MG63 (cell line): ENCODE measurements around the gene PPM1N. TPM values are rescaled to one million over a fixed set of nuclear protein-coding genes. Genes with fewer than 3 reads are reported as not detected.

ENCODE experiments used
- DNase-seq: peaks from one replicate; pipeline ENCODE4 v3.0.0-alpha.2; 2020
- H3K27me3 ChIP-seq: fragments of 250-450 bp; sonication (Bioruptor Pico); 2 replicates; pipeline ENCODE4 v1.5.1; 2020; ENCODE audit warnings: mild to moderate bottlenecking, moderate library complexity
- H3K36me3 ChIP-seq: fragments of 250-450 bp; sonication (Bioruptor Pico); 2 replicates; pipeline ENCODE4 v1.5.1; 2020; ENCODE audit warnings: mild to moderate bottlenecking, moderate library complexity
- H3K4me3 ChIP-seq: fragments of 250-450 bp; sonication (Bioruptor Pico); 2 replicates; pipeline ENCODE4 v1.5.1; 2020; ENCODE audit warnings: mild to moderate bottlenecking, moderate library complexity
- H3K9me3 ChIP-seq: fragments of 250-450 bp; sonication (Bioruptor Pico); 2 replicates; pipeline ENCODE4 v1.5.1; 2020; ENCODE audit warnings: mild to moderate bottlenecking, moderate library complexity
- total RNA-seq: library from RNA; depleted of rRNA; stranded (reverse); fragments of >200 nt; shearing (Covaris generic); gene quantifications from 2 replicates; pipeline ENCODE4 v1.2.3, GENCODE V29; 2014; ENCODE audit warnings: low replicate concordance

The PPM1N gene
- total RNA-seq, 1 experiment from 2014 or later = 6.6 TPM

- Histone ChIP-seq H3K36me3 (no peaks in the 10 kb centered on the region), H3K4me3 (peak overlapping the region; percentile 69), H3K27me3 (no peaks in the 10 kb centered on the region), H3K9me3 (no peaks in the 10 kb centered on the region)
- DNase-seq = peak; percentile 75
These were observed 20.4 kb upstream of the PPM1N start for GRCh38 chr19:45477713-45478453.

- H3K9me3 ChIP-seq = no peaks in the 10 kb centered on the region
- peak; percentile 82 for DNase-seq
- peaks cover 3% of the 10 kb centered on the region; the same call in 1 of the 2 replicates for H3K27me3 ChIP-seq
- H3K36me3 ChIP-seq = no peaks in the 10 kb centered on the region
- peak overlapping the region; percentile 69 for H3K4me3 ChIP-seq
These were observed 19.6 kb upstream of the PPM1N start for GRCh38 chr19:45478454-45479238.

- Histone ChIP-seq H3K36me3 (no peaks in the 10 kb centered on the region), H3K9me3 (no peaks in the 10 kb centered on the region), H3K4me3 (no peak overlapping the region), H3K27me3 (peaks cover 3% of the 10 kb centered on the region)
- no peak for DNase-seq
These were observed 15.2 kb upstream of the PPM1N start for GRCh38 chr19:45483033-45483432.

- H3K27me3 ChIP-seq = peaks cover 3% of the 10 kb centered on the region
- DNase-seq = no peak
- no peak overlapping the region for H3K4me3 ChIP-seq
- no peaks in the 10 kb centered on the region for H3K9me3 ChIP-seq
- no peaks in the 10 kb centered on the region for H3K36me3 ChIP-seq
These were observed 13.8 kb upstream of the PPM1N start for GRCh38 chr19:45484273-45484945.

GRCh38 chr19:45485305-45486077 is 12.8 kb upstream of the PPM1N start:
- peaks cover 3% of the 10 kb centered on the region for H3K27me3 ChIP-seq
- H3K4me3 ChIP-seq = peak overlapping the region; percentile 62
- peak; percentile 97 for DNase-seq

GRCh38 chr19:45488708-45489107 is 9.5 kb upstream of the PPM1N start:
- Histone ChIP-seq H3K27me3 (no peaks in the 10 kb centered on the region; the same call in 1 of the 2 replicates), H3K4me3 (no peak overlapping the region), H3K36me3 (no peaks in the 10 kb centered on the region), H3K9me3 (no peaks in the 10 kb centered on the region)
- DNase-seq = no peak

More at GRCh38 chr19:45485305-45486077, 12.8 kb upstream of the PPM1N start:
- Histone ChIP-seq H3K36me3 (no peaks in the 10 kb centered on the region), H3K9me3 (no peaks in the 10 kb centered on the region)

- no peak overlapping the region for H3K4me3 ChIP-seq
- no peaks in the 10 kb centered on the region for H3K9me3 ChIP-seq
- no peaks in the 10 kb centered on the region; the same call in 1 of the 2 replicates for H3K27me3 ChIP-seq
- no peaks in the 10 kb centered on the region for H3K36me3 ChIP-seq
- DNase-seq = no peak
These were observed 8.9 kb upstream of the PPM1N start for GRCh38 chr19:45489216-45489855.

GRCh38 chr19:45492137-45492626 is 6.1 kb upstream of the PPM1N start:
- no peak for DNase-seq
- Histone ChIP-seq H3K9me3 (no peaks in the 10 kb centered on the region), H3K36me3 (no peaks in the 10 kb centered on the region), H3K4me3 (no peak overlapping the region), H3K27me3 (peaks cover 16% of the 10 kb centered on the region)

- H3K9me3 ChIP-seq = no peaks in the 10 kb centered on the region
- H3K36me3 ChIP-seq = no peaks in the 10 kb centered on the region
- peaks cover 16% of the 10 kb centered on the region for H3K27me3 ChIP-seq
- DNase-seq = no peak
- H3K4me3 ChIP-seq = no peak overlapping the region
These were observed 5.4 kb upstream of the PPM1N start for GRCh38 chr19:45492627-45493470.

GRCh38 chr19:45494261-45494916 is 3.9 kb upstream of the PPM1N start:
- Histone ChIP-seq H3K36me3 (no peaks in the 10 kb centered on the region), H3K27me3 (peaks cover 16% of the 10 kb centered on the region), H3K9me3 (no peaks in the 10 kb centered on the region), H3K4me3 (no peak overlapping the region)
- no peak for DNase-seq

- DNase-seq = no peak
- Histone ChIP-seq H3K9me3 (no peaks in the 10 kb centered on the region), H3K36me3 (no peaks in the 10 kb centered on the region), H3K27me3 (peaks cover 16% of the 10 kb centered on the region), H3K4me3 (no peak overlapping the region)
These were observed 3.1 kb upstream of the PPM1N start for GRCh38 chr19:45495178-45495577.

- peak; percentile 32 for DNase-seq
- H3K36me3 ChIP-seq = no peaks in the 10 kb centered on the region
- peak overlapping the region; percentile 59 for H3K4me3 ChIP-seq
- H3K27me3 ChIP-seq = peaks cover 16% of the 10 kb centered on the region
- H3K9me3 ChIP-seq = no peaks in the 10 kb centered on the region
These were observed 1.8 kb upstream of the PPM1N start for GRCh38 chr19:45496349-45496953.

- Histone ChIP-seq H3K9me3 (no peaks in the 10 kb centered on the region), H3K36me3 (no peaks in the 10 kb centered on the region), H3K4me3 (no peak overlapping the region), H3K27me3 (peaks cover 16% of the 10 kb centered on the region)
- no peak for DNase-seq
These were observed 452 bp upstream of the PPM1N start for GRCh38 chr19:45497791-45498190.
